Mammary epithelial cell (primary cell): Measurements from ENCODE around the gene SLC25A22.

Source experiments
- CTCF ChIP-seq, 2 donors: IDR thresholded peaks in 1 of 2; conservative IDR thresholded peaks in 1 of 2; 2 replicates each; pipeline ENCODE4 v1.5.1; 2011 to 2012; ENCODE audit warnings: inconsistent platforms in 2 of 2, low read length in 2 of 2, mild to moderate bottlenecking in 2 of 2, control low read depth in 1 of 2, low read depth in 1 of 2; ENCODE audit not compliant: insufficient read depth in 1 of 2; ENCODE audit errors: extremely low read depth in 1 of 2
- EZH2 ChIP-seq: IDR thresholded peaks from 2 replicates; pipeline ENCODE4 v1.6.1; 2012; ENCODE audit warnings: low read length, inconsistent platforms, borderline replicate concordance

- no peak for TF ChIP-seq CTCF (conservative IDR thresholded peaks at IDR 0.05 in 1 of 2, IDR thresholded peaks at IDR 0.05 in 1 of 2; ENCODE audit: extremely low read depth in 1 of 2, insufficient read depth in 1 of 2, low read depth in 1 of 2, low read length in 2 of 2)
- no peak for TF ChIP-seq EZH2
Measured at GRCh38 chr11:765802-766091, 32.3 kb downstream of the SLC25A22 start.
